SK-N-SH treated with all-trans-retinoic acid at 6 μM for 48 hours (cell line): ENCODE results near the gene ARHGEF2.

Experiments
- ATAC-seq: fragments of 200-7000 bp; cut with Tn5 transposase; 3 replicates; pipeline ENCODE4 v1.9.1; 2020; ENCODE audit warnings: mild to moderate bottlenecking, moderate library complexity
- BACH2 ChIP-seq: fragments of 250-450 bp; sonication (Bioruptor Pico); IDR thresholded peaks from 2 replicates; pipeline ENCODE4 v1.9.0; 2021; ENCODE audit warnings: mild to moderate bottlenecking, borderline replicate concordance
- CSDC2 ChIP-seq: fragments of 250-450 bp; sonication (Bioruptor Pico); IDR thresholded peaks from 2 replicates; pipeline ENCODE4 v1.5.0; 2020; ENCODE audit warnings: mild to moderate bottlenecking, moderate library complexity
- ESRRG ChIP-seq: fragments of 250-450 bp; sonication (Bioruptor Pico); IDR thresholded peaks from 2 replicates; pipeline ENCODE4 v1.6.1; 2021; ENCODE audit warnings: mild to moderate bottlenecking
- GLIS3 ChIP-seq: fragments of 250-450 bp; sonication (Bioruptor Pico); IDR thresholded peaks from 2 replicates; pipeline ENCODE4 v1.5.0; 2020; ENCODE audit warnings: mild to moderate bottlenecking, moderate library complexity
- ISL1 ChIP-seq: fragments of 250-450 bp; sonication (Bioruptor Pico); IDR thresholded peaks from 2 replicates; pipeline ENCODE4 v2.1.2; 2022; ENCODE audit warnings: mild to moderate bottlenecking, moderate library complexity
- OSR1 ChIP-seq: fragments of 250-450 bp; sonication (Bioruptor Pico); IDR thresholded peaks from 2 replicates; pipeline ENCODE4 v1.8.0; 2022; ENCODE audit warnings: moderate library complexity, mild to moderate bottlenecking, inconsistent platforms
- PPARA ChIP-seq: fragments of 250-450 bp; sonication (Bioruptor Pico); IDR thresholded peaks from 2 replicates; pipeline ENCODE4 v1.5.0; 2020; ENCODE audit warnings: mild to moderate bottlenecking, borderline replicate concordance
- RARB ChIP-seq: fragments of 250-450 bp; sonication (Bioruptor Pico); IDR thresholded peaks from 2 replicates; pipeline ENCODE4 v1.8.0; 2021; ENCODE audit warnings: mild to moderate bottlenecking, moderate library complexity
- SNAI2 ChIP-seq: fragments of 250-450 bp; sonication (Bioruptor Pico); IDR thresholded peaks from 2 replicates; pipeline ENCODE4 v1.5.0; 2020; ENCODE audit warnings: mild to moderate bottlenecking, moderate library complexity
- TCF4 ChIP-seq: fragments of 250-450 bp; sonication (Bioruptor Pico); IDR thresholded peaks from 2 replicates; pipeline ENCODE4 v1.8.0; 2021; ENCODE audit warnings: mild to moderate bottlenecking, moderate library complexity, borderline replicate concordance
- TOX ChIP-seq: fragments of 250-450 bp; sonication (Bioruptor Pico); IDR thresholded peaks from 2 replicates; pipeline ENCODE4 v1.8.0; 2021; ENCODE audit warnings: mild to moderate bottlenecking, moderate library complexity, borderline replicate concordance
- ZC3H10 ChIP-seq: fragments of 250-450 bp; sonication (Bioruptor Pico); IDR thresholded peaks from 2 replicates; pipeline ENCODE4 v1.5.1; 2021; ENCODE audit warnings: mild to moderate bottlenecking, moderate library complexity
- ZFP3 ChIP-seq: fragments of 250-450 bp; sonication (Bioruptor Pico); IDR thresholded peaks from 2 replicates; pipeline ENCODE4 v1.5.0; 2020; ENCODE audit warnings: mild to moderate bottlenecking, moderate library complexity
- ZFP30 ChIP-seq: fragments of 450-650 bp; formaldehyde crosslinking; IDR thresholded peaks from 2 replicates; pipeline ENCODE4 v1.5.0; 2022; ENCODE audit warnings: mild to moderate bottlenecking, moderate library complexity
- ZNF565 ChIP-seq: fragments of 450-650 bp; formaldehyde crosslinking; conservative IDR thresholded peaks from 2 replicates; pipeline ENCODE4 v1.5.0; 2020; ENCODE audit warnings: low read depth, mild to moderate bottlenecking, moderate library complexity
- ZNF70 ChIP-seq: fragments of 450-650 bp; formaldehyde crosslinking; IDR thresholded peaks from 2 replicates; pipeline ENCODE4 v1.5.0; 2020; ENCODE audit warnings: mild to moderate bottlenecking, moderate library complexity
- TF ChIP-seq, protein P1 (sequence below): fragments of 250-450 bp; sonication (Bioruptor Pico); IDR thresholded peaks from 2 replicates; pipeline ENCODE4 v1.8.0; 2020; ENCODE audit warnings: mild to moderate bottlenecking, moderate library complexity, borderline replicate concordance
- TF ChIP-seq, protein P2 (sequence below): fragments of 250-450 bp; sonication (Bioruptor Pico); IDR thresholded peaks from 2 replicates; pipeline ENCODE4 v1.5.1; 2020; ENCODE audit warnings: low read depth, mild to moderate bottlenecking, moderate library complexity
- TF ChIP-seq, protein P3 (sequence below): fragments of 250-450 bp; sonication (Bioruptor Pico); IDR thresholded peaks from 2 replicates; pipeline ENCODE4 v1.5.0; 2020; ENCODE audit warnings: mild to moderate bottlenecking, moderate library complexity
- TF ChIP-seq, protein P4 (sequence below): fragments of 250-450 bp; sonication (Bioruptor Pico); IDR thresholded peaks from 2 replicates; pipeline ENCODE4 v1.8.0; 2021; ENCODE audit warnings: low read depth, mild to moderate bottlenecking, moderate library complexity, borderline replicate concordance

ARHGEF2 gene

DNA sequence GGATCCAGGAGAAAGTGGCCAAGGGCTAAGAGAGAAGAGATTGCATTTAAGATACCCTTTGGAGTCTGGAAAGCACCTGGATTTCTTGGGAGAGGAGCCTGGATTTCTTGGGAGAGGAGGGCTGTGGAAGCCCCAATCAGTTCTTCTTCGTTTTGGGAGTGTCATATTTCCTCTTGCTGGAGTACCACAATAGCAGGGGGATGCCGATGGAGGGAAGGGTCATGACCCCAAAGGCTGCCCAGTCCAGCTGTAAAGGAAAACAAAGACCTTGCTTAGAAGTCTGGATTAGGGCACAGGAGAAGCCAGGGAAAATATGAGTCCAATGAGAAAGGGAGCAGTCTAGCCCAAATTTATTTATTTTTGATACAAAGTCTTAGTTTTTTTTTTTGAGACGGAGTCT lies 31.1 kb upstream of the ARHGEF2 start:
- no peak for ATAC-seq
- TF ChIP-seq GLIS3 (CRISPR knock-in tag) = no peak
- TF ChIP-seq BACH2 (CRISPR knock-in tag) = no peak
- TF ChIP-seq SNAI2 (CRISPR knock-in tag) = no peak
- TF ChIP-seq ESRRG (CRISPR knock-in tag) = no peak
- TF ChIP-seq ZNF565 (CRISPR knock-in tag) = no peak
- TF ChIP-seq ZFP3 = no peak
- TF ChIP-seq, protein P1, sequence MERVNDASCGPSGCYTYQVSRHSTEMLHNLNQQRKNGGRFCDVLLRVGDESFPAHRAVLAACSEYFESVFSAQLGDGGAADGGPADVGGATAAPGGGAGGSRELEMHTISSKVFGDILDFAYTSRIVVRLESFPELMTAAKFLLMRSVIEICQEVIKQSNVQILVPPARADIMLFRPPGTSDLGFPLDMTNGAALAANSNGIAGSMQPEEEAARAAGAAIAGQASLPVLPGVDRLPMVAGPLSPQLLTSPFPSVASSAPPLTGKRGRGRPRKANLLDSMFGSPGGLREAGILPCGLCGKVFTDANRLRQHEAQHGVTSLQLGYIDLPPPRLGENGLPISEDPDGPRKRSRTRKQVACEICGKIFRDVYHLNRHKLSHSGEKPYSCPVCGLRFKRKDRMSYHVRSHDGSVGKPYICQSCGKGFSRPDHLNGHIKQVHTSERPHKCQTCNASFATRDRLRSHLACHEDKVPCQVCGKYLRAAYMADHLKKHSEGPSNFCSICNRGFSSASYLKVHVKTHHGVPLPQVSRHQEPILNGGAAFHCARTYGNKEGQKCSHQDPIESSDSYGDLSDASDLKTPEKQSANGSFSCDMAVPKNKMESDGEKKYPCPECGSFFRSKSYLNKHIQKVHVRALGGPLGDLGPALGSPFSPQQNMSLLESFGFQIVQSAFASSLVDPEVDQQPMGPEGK (CRISPR knock-in tag) = no peak
- no peak for TF ChIP-seq CSDC2 (CRISPR knock-in tag)
- no peak for TF ChIP-seq TCF4 (CRISPR knock-in tag)
- no peak for TF ChIP-seq ZNF70 (CRISPR knock-in tag)

DNA sequence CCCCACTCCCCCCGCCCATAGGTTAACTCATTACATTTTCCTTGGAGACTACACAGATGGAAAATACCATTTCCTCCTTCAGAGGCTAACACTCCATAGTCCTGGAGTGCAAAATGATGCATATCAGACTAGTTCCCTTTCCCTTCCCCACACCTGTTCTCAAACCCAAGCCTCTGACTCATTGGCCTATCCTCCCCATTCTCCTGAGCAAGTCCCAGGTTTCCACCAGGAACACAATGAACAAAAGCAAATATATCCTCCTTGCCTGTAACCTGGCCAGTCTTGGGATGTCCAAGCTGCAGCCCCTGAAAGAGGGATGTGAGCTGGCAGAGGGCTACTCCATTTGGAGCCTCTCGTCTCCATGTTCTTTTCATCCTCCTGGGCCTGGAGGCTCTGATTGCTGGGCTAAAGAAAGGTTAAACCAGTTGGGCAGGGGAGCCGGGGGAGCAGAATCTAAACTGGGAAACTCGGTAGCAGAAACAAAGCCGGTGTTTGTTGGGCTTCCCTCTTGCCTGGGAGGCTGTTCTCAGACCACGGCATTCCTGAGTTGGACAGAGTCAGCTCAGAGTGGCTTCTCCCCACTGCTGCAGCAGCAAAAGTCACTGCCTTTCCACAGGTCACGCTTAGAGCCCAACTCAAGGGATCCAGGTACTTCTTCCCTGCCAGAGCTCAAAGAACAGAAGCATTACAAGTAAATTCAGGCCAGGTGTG lies 28.5 kb upstream of the ARHGEF2 start:
- peak; percentile 32 for ATAC-seq
- TF ChIP-seq ISL1 = no peak
- TF ChIP-seq, protein P2, sequence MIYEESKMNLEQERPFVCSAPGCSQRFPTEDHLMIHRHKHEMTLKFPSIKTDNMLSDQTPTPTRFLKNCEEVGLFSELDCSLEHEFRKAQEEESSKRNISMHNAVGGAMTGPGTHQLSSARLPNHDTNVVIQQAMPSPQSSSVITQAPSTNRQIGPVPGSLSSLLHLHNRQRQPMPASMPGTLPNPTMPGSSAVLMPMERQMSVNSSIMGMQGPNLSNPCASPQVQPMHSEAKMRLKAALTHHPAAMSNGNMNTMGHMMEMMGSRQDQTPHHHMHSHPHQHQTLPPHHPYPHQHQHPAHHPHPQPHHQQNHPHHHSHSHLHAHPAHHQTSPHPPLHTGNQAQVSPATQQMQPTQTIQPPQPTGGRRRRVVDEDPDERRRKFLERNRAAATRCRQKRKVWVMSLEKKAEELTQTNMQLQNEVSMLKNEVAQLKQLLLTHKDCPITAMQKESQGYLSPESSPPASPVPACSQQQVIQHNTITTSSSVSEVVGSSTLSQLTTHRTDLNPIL (CRISPR knock-in tag) = no peak
- no peak for TF ChIP-seq OSR1 (CRISPR knock-in tag)
- TF ChIP-seq ZNF565 (CRISPR knock-in tag) = no peak
- no peak for TF ChIP-seq ZFP30
- TF ChIP-seq GLIS3 (CRISPR knock-in tag) = no peak
- no peak for TF ChIP-seq ESRRG (CRISPR knock-in tag)
- no peak for TF ChIP-seq SNAI2 (CRISPR knock-in tag)

DNA sequence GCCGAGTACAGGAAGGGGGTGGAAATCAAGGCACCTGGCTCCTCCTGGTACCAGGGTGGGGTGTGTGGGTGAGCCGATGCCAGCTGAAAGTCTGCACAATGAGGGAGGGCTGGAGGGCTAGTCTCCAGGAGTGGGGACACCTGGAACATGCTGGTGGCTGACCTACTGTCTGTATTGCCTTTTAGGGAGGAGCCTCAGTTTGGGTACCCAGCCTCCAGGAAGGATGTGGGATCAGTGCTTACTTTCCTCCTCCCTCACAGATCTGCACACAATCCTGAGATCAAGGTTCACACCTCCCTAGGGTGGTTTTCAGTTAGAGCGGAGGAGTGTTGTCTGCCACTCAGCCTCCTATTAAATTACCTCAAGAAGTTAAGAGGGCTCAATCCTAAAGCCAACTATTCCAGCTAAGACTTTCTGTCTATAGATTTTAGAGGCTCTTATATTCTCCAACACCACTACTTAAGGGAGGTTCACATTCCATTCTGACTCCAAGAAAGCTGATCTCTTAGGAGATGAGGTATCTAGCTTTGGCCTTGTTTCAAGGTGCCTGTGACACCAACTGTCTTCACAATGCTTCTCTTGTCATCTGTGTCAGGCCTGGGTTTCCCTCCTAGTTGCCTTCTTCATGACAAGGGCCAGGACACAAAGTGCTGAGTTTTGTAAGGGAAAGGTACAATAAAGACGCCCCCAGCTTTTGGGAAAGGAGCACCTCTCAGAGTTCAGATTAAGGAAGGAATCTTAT lies 26.7 kb upstream of the ARHGEF2 start:
- TF ChIP-seq ZFP3 (no peak), ZC3H10 (CRISPR knock-in tag) (no peak), PPARA (CRISPR knock-in tag) (no peak), ZNF565 (CRISPR knock-in tag) (no peak), RARB (CRISPR knock-in tag) (no peak), ZNF70 (CRISPR knock-in tag) (no peak), BACH2 (CRISPR knock-in tag) (no peak), TOX (no peak), CSDC2 (CRISPR knock-in tag) (no peak), ZFP30 (no peak)
- TF ChIP-seq, protein P3, sequence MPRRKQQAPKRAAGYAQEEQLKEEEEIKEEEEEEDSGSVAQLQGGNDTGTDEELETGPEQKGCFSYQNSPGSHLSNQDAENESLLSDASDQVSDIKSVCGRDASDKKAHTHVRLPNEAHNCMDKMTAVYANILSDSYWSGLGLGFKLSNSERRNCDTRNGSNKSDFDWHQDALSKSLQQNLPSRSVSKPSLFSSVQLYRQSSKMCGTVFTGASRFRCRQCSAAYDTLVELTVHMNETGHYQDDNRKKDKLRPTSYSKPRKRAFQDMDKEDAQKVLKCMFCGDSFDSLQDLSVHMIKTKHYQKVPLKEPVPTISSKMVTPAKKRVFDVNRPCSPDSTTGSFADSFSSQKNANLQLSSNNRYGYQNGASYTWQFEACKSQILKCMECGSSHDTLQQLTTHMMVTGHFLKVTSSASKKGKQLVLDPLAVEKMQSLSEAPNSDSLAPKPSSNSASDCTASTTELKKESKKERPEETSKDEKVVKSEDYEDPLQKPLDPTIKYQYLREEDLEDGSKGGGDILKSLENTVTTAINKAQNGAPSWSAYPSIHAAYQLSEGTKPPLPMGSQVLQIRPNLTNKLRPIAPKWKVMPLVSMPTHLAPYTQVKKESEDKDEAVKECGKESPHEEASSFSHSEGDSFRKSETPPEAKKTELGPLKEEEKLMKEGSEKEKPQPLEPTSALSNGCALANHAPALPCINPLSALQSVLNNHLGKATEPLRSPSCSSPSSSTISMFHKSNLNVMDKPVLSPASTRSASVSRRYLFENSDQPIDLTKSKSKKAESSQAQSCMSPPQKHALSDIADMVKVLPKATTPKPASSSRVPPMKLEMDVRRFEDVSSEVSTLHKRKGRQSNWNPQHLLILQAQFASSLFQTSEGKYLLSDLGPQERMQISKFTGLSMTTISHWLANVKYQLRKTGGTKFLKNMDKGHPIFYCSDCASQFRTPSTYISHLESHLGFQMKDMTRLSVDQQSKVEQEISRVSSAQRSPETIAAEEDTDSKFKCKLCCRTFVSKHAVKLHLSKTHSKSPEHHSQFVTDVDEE (CRISPR knock-in tag) = no peak
- TF ChIP-seq, protein P4, sequence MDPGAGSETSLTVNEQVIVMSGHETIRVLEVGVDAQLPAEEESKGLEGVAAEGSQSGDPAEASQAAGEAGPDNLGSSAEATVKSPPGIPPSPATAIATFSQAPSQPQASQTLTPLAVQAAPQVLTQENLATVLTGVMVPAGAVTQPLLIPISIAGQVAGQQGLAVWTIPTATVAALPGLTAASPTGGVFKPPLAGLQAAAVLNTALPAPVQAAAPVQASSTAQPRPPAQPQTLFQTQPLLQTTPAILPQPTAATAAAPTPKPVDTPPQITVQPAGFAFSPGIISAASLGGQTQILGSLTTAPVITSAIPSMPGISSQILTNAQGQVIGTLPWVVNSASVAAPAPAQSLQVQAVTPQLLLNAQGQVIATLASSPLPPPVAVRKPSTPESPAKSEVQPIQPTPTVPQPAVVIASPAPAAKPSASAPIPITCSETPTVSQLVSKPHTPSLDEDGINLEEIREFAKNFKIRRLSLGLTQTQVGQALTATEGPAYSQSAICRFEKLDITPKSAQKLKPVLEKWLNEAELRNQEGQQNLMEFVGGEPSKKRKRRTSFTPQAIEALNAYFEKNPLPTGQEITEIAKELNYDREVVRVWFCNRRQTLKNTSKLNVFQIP (CRISPR knock-in tag) = no peak
- ATAC-seq = peak; percentile 32

DNA sequence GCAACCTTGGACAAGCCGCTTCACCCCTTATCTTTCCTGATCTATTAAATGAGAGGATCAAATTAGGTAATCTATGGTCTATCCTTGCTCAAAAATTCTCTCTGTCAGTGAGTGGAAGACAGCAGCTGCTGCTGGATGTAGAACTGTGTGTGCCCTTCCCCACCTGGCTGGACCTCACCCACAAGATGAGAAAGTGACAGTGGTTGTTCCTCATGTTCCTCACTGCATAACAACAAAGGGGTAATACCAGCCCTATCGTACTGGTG lies 25.5 kb upstream of the ARHGEF2 start:
- ATAC-seq = no peak

More for the DNA sequence above, 25.5 kb upstream of the ARHGEF2 start:
- TF ChIP-seq PPARA (CRISPR knock-in tag) = no peak
- TF ChIP-seq, protein P4 (CRISPR knock-in tag) = no peak
- no peak for TF ChIP-seq TOX
- no peak for TF ChIP-seq ZC3H10 (CRISPR knock-in tag)
